ENCODE measurements around the gene ENOX1.

- TF ChIP-seq CTCF (IDR thresholded peaks at IDR 0.05) (no peak), ZFX (IDR thresholded peaks at IDR 0.05; ENCODE audit: borderline replicate concordance) (no peak)
Observed at GRCh38 chr13:43171489-43171888, 615.3 kb downstream of the ENOX1 start.
